Measurements from ENCODE around the gene CATSPERB. TPM values are rescaled to one million over a fixed set of nuclear protein-coding genes. Genes with fewer than 3 reads are reported as not detected.

Gene CATSPERB
- total and polyA plus RNA-seq, 2 of the 8 experiments (the other 6 are each of a cell fraction or from before 2014, with no cell fraction given), result 0.11 to 0.30 TPM

DNA sequence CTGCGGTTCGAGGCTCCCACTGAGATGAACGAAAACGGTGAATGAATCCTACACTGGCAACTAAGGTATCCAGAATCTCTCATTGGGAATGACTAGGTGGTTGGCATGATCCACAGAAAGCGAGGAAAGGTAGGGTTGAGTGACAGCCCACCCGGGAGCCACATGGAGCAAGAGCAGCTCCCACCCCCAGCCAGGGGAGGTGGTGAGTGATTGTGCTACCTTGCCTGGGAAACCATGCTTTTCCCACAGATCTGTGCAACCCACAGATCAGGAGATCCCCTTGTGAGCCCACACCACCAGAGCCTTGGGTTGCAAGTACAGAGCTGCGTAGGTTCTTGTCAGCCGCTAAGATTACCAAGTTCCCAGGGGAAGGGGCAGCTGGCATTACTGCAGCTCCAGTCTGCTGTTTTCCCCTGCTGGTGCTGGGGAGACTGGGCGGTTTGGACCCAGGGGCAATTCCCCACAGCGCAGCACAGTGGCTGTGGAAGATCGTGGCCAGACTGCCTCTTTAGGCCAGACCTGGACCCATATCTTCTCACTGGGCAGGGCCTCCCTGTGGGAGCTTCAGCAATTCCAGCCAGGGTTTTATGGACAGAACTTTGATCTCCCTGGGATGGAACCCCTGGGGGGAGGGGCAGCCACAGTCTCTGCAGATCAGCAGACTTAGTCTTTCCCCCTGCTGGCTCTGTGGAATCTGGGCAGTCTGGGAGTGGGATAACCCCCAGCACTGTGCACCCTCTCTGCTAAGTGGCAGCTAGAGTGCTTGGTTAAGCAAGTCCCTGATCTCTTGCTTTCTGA lies 177.2 kb downstream of the CATSPERB start (continued):
- no peak for TF ChIP-seq CTCF (IDR thresholded peaks at IDR 0.05; ENCODE audit: control extremely low read depth in 1 of 3, insufficient read depth in 1 of 3, low read depth in 1 of 3, low read length in 3 of 3)

All from H1 (cell line).